Natural killer cell treated with Interleukin-12 subunit alpha and Interleukin-12 subunit beta and Interleukin-15 and Interleukin-18, amount 100 ng/mL, for 72 hours (primary cell): ENCODE measurements around the gene POLDIP3. TPM values are rescaled to one million over a fixed set of nuclear protein-coding genes. Genes with fewer than 3 reads are reported as not detected.
"Not testable (repeated sequence)": the region's sequence is repeated elsewhere in the genome, so short reads cannot be mapped to it uniquely, and the experiment has no call there.

Experiments used
- ATAC-seq, 2 donors: fragments of 150-1000 bp; cut with Tn5 transposase in 1 of 2; sonication (Bioruptor Pico), chemical (Tn5 transposase) in 1 of 2; 2 replicates each; pipeline ENCODE4 v1.10.0; 2021
- DNase-seq: peaks from one replicate; pipeline ENCODE4 v3.0.0; 2022; ENCODE audit warnings: low spot score
- H3K27ac Mint-ChIP-seq, 2 donors: 1 replicate in 1 of 2; 2 replicates in 1 of 2; pipeline ENCODE4 v1.8.0; 2022; ENCODE audit warnings: mixed read lengths in 2 of 2, mild to moderate bottlenecking in 1 of 2, moderate library complexity in 1 of 2
- H3K27me3 Mint-ChIP-seq, 2 donors: 1 replicate in 1 of 2; 2 replicates in 1 of 2; pipeline ENCODE4 v1.8.0; 2022; ENCODE audit warnings: mixed read lengths in 2 of 2
- H3K36me3 Mint-ChIP-seq: one replicate; pipeline ENCODE4 v1.8.0; 2022; ENCODE audit warnings: mixed read lengths
- H3K4me1 Mint-ChIP-seq, 2 donors: 1 replicate in 1 of 2; 2 replicates in 1 of 2; pipeline ENCODE4 v1.8.0; 2022; ENCODE audit warnings: low read depth in 2 of 2, mixed read lengths in 2 of 2, mild to moderate bottlenecking in 1 of 2
- H3K4me3 Mint-ChIP-seq: one replicate; pipeline ENCODE4 v1.8.0; 2022; ENCODE audit warnings: mixed read lengths
- H3K9me3 Mint-ChIP-seq: 2 replicates; pipeline ENCODE4 v1.8.0; 2022; ENCODE audit warnings: mixed read lengths
- total RNA-seq, 2 donors: library from RNA; stranded (reverse); gene quantifications; one replicate each; pipeline ENCODE4 v1.2.3, GENCODE V29; 2022

Gene POLDIP3
- total RNA-seq, 2 donors from 2014 or later = 61.6 to 78.9 TPM

DNA sequence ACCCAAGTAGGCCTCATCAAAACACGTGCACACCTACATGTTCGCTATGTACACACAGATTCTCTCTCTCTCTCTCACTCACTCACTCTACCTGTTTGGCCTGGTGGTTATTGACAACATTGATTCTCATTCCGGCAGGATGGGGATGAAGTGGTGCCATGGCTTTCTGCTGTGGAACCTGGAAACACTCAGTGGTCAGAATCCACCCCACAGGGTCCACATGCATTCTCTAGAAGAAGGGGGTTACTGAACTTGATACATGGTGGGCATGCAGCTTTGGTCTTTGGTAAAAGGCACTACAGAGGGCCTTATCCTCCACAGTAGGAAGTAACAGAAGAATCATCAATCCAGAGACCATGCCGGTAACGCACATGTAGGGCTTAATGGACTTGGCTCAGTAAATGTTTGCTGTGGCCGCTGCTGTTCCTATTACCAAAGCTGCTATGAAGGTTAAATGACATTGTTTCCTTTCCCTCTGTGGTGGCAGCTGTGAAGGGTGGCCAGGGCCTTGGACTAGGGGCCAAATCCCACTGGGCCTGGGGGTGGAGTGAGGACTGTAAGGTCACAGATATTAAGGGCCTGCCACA is 12.7 kb downstream of the POLDIP3 start:
- DNase-seq (no peak), ATAC-seq (no peak)
- H3K27ac Mint-ChIP-seq = peak overlapping the region in 1 of 2 donors; percentile 13
- H3K27me3 Mint-ChIP-seq = no peaks in the 10 kb centered on the region
- H3K4me3 Mint-ChIP-seq = no peak overlapping the region
- H3K36me3 Mint-ChIP-seq = peaks cover 12% of the 10 kb centered on the region
- H3K4me1 Mint-ChIP-seq = peaks cover 9 to 27% of the 10 kb centered on the region in 2 donors
- H3K9me3 Mint-ChIP-seq = no peaks in the 10 kb centered on the region

DNA sequence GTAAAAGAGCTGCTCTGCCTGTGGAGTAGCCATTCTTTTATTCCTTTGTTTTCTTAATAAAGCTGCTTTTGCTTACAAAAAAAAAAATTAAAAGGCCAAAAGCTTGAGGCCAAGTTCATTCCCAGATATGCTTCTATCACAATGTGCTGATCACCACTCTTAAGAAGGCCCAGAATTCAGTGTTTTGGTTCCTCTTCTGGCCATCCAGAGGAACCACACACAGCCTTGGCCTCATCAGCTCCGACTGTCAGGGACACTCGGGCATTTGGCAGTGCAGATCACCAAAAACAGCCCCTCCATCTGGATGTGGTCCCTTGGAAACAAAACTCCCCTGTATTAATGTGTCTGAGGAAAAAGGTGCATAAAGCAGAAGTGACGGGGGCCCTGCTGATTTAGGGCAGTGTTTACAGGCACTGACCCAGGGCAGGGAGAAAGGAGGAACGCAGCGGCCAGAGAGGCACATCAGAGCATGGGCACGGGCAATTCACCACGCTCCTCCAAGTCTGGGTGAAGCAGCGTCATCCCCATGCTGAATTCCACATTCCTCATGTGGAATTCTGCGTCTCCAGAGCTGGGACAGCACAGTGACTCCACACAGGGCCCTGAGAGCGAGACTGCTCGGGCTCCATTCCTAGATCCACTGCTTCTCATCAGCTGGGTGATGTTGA is 17.7 kb downstream of the POLDIP3 start:
- H3K4me1 Mint-ChIP-seq = peaks cover 3 to 7% of the 10 kb centered on the region in 2 donors
- DNase-seq (no peak), ATAC-seq (no peak)
- H3K4me3 Mint-ChIP-seq = no peak overlapping the region
- peaks cover 10% of the 10 kb centered on the region for H3K36me3 Mint-ChIP-seq
- no peaks in the 10 kb centered on the region for H3K27me3 Mint-ChIP-seq
- no peak overlapping the region for H3K27ac Mint-ChIP-seq
- no peaks in the 10 kb centered on the region for H3K9me3 Mint-ChIP-seq

DNA sequence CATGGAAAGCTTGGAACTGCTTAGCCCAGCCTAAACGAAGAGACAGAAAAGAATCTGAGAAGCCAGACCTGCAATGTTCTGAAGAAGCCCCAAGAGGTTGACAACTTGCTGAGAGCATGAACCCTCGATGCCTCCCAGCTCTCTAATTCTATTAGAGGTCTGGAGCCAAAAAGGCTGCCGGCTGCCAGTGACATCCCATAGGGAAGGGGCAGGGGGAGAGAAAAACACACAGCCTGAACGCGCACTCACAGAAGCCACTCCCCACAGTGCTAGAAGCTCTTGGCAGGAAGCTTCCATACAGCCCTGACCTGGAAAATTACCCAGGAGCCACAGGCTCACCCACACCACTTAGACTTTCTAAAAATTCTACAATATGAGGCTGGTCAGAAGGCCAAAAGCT is 18.3 kb downstream of the POLDIP3 start:
- no peak for ATAC-seq
- Mint-ChIP-seq H3K36me3 (peaks cover 6% of the 10 kb centered on the region), H3K4me3 (no peak overlapping the region), H3K9me3 (no peaks in the 10 kb centered on the region), H3K27me3 (no peaks in the 10 kb centered on the region), H3K4me1 (peaks cover 0 to 3% of the 10 kb centered on the region in 2 donors), H3K27ac (no peak overlapping the region)
- DNase-seq = no peak

DNA sequence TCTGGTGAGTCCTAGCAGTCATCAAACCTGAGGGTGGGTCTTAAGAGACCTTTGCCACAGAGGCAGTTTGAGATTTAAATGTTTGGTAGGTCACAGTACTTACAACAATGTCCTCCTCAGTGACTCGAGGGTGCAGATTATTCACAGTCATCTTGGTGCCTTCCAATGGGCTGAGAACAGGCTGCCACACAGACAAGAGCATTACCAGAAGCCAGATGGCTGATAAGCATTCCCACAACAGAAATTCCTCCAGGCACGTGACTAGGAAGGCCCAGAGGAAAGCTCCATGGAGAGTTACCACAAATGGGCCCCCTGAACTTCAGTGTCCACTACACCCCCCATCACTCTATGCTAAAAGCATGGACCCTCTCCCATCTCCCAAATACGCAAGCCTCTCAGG is 19.2 kb downstream of the POLDIP3 start:
- Mint-ChIP-seq H3K36me3 (peaks cover 6% of the 10 kb centered on the region), H3K27me3 (no peaks in the 10 kb centered on the region), H3K27ac (no peak overlapping the region), H3K4me1 (peaks cover 0 to 3% of the 10 kb centered on the region in 2 donors), H3K9me3 (no peaks in the 10 kb centered on the region), H3K4me3 (no peak overlapping the region)
- DNase-seq = no peak
- no peak for ATAC-seq

DNA sequence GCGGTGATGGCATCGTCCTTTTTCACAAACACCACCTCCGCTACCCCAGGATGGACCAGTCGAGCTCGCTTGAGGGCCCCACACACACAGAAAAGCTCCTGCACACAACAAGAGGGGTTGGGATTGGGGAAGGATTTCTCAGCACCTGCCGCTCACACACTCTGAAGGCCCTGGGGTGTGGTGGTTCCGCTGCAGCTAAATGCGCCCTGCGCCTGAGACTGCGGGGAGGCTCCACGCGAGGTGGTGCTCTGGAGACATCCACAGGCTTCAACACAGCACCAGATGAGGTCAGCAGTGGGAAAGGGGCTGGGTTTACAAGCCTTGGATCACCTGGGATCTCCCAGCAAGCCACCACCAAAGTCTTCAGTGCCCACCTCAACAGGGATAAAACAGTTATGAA is 22.7 kb downstream of the POLDIP3 start:
- DNase-seq = no peak
- Mint-ChIP-seq H3K4me3 (no peak overlapping the region), H3K9me3 (no peaks in the 10 kb centered on the region), H3K4me1 (peaks cover 0 to 8% of the 10 kb centered on the region in 2 donors), H3K36me3 (peaks cover 14% of the 10 kb centered on the region), H3K27me3 (no peaks in the 10 kb centered on the region), H3K27ac (no peak overlapping the region)
- peak in 1 of 2 donors; percentile 15 for ATAC-seq

DNA sequence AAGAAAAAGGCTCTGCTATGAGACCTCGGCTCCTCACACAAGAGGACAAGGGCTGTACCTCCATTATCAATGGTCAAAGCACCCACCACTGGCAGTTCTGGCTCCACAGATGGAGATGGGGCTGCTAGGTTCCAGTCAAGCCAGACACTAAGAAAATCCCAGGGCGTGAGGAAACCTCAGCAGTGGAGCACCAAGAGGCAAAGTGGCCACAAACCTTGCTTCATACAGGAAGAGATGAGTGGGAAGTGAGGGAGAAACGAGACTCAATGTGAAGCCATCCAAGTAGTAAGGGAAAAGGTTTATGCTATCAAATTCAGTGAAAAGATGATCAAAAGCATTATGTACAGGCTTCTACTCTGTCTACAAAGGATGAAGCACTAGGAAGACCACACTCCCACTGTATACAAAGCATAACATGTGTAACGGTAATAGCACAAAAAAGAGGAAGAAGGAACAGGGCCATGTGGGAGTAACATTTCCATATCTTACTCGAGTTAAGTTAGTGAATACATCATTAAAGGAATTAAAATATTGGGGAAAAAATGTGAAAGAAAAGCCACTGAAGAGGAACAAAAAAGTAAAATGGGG is 27.0 kb downstream of the POLDIP3 start:
- H3K27ac Mint-ChIP-seq = no peak overlapping the region
- no peak overlapping the region for H3K4me3 Mint-ChIP-seq
- peaks cover 14% of the 10 kb centered on the region for H3K36me3 Mint-ChIP-seq
- no peak for ATAC-seq
- peaks cover 0 to 8% of the 10 kb centered on the region in 2 donors for H3K4me1 Mint-ChIP-seq
- H3K27me3 Mint-ChIP-seq = no peaks in the 10 kb centered on the region
- H3K9me3 Mint-ChIP-seq = no peaks in the 10 kb centered on the region
- DNase-seq = peak; percentile 10

DNA sequence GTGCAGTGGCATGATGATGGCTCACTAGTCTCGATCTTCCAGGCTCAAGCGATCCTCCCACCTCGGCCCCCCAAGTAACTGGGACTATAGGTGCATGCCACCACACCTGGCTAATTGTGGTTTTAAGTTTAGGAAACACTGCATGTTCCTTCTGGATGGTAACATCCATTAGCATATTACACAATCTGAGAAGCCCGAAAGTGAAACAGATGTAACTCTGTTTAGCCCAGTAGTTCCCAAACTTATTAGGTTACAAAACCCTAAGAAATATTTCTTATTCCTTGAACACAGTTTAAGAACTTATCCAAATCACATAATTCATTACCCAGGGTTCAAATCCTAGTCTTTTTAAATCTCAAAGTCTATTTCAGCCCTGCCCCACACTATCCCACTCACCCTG is 28.3 kb downstream of the POLDIP3 start:
- no peak for ATAC-seq
- Mint-ChIP-seq H3K27ac (peak overlapping the region in 1 of 2 donors; percentile 3), H3K4me3 (no peak overlapping the region), H3K27me3 (no peaks in the 10 kb centered on the region), H3K36me3 (peaks cover 14% of the 10 kb centered on the region), H3K9me3 (no peaks in the 10 kb centered on the region), H3K4me1 (peaks cover 7 to 14% of the 10 kb centered on the region in 2 donors)
- DNase-seq = no peak

DNA sequence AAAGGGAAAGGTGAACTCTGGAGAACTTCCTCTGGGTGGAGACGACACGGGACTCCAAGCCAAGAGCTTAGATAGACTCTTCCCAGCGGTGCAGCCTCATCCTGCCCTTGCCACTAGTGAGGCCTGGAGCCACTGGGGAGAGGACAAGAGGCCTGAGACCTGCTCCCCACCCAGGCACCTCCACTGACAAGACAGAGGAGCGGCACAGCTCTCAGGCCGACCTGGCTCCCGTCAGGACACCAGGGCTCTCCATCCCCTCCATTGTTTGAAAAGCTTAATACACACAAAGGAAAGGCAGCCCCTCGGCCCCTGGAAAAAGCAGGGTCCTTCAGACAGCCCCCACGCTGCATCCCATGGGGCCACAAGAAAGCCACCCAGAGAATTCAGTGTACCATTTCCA is 29.6 kb downstream of the POLDIP3 start:
- Mint-ChIP-seq H3K4me1 (peaks cover 14 to 18% of the 10 kb centered on the region in 2 donors), H3K4me3 (no peak overlapping the region), H3K27me3 (no peaks in the 10 kb centered on the region), H3K9me3 (no peaks in the 10 kb centered on the region), H3K27ac (peak overlapping the region in 1 of 2 donors; percentile 75), H3K36me3 (peaks cover 20% of the 10 kb centered on the region)
- DNase-seq = no peak
- no peak for ATAC-seq

DNA sequence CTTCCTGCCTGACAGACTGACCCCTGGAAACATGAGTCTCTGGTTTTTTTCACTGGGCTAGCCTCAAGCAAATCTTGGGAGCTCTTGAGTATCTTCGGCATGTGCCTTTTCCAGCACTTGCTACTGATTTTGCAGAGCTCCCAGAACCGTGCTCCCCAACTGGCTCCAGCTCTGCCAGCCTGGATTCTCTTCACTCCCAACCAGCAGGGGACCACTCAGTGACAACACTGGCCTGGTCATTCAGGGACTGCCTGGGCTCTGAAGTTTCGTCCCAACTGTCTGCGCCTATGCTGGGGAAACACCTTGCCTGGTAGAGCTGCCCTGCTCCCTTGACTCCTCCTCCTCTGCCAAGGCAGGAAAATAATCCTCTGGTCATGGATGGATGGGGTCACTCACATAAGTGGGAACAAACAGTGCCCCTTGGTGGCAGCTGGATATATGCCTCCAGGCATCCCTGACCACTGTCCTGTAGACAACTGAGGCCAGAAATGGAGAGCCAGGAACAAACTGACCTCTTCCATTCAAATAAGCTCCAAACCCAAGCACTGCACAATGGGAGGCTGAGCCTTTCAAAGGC is 30.2 kb downstream of the POLDIP3 start:
- ATAC-seq (no peak), DNase-seq (peak; percentile 46)
- Mint-ChIP-seq H3K27ac (no peak overlapping the region), H3K4me1 (peaks cover 14% of the 10 kb centered on the region in 2 donors), H3K36me3 (peaks cover 15% of the 10 kb centered on the region), H3K4me3 (no peak overlapping the region), H3K9me3 (no peaks in the 10 kb centered on the region), H3K27me3 (no peaks in the 10 kb centered on the region)

DNA sequence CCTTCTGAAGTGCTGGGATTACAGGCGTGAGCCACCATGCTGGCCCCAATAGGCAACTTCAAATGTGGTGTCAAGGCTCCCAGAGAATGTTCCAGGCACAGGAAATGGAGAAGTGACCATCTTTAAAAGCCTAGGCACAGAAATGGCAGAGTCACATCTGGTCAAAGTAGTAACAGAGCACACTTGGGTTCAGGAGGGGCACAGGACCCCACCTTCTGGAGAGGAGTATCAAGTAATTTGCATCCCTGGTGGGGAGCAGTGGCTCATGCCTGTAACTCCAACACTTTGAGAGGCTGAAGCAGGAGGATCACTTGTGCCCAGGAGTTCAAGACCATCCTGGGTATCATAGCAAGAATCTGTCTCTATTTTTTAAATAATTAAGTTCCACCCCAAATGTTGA is 31.7 kb downstream of the POLDIP3 start:
- H3K36me3 Mint-ChIP-seq = peaks cover 13% of the 10 kb centered on the region
- H3K27me3 Mint-ChIP-seq = no peaks in the 10 kb centered on the region
- ATAC-seq (no peak), DNase-seq (no peak)
- no peaks in the 10 kb centered on the region for H3K9me3 Mint-ChIP-seq
- H3K4me3 Mint-ChIP-seq = no peak overlapping the region
- peaks cover 14% of the 10 kb centered on the region in 2 donors for H3K4me1 Mint-ChIP-seq
- no peak overlapping the region for H3K27ac Mint-ChIP-seq

DNA sequence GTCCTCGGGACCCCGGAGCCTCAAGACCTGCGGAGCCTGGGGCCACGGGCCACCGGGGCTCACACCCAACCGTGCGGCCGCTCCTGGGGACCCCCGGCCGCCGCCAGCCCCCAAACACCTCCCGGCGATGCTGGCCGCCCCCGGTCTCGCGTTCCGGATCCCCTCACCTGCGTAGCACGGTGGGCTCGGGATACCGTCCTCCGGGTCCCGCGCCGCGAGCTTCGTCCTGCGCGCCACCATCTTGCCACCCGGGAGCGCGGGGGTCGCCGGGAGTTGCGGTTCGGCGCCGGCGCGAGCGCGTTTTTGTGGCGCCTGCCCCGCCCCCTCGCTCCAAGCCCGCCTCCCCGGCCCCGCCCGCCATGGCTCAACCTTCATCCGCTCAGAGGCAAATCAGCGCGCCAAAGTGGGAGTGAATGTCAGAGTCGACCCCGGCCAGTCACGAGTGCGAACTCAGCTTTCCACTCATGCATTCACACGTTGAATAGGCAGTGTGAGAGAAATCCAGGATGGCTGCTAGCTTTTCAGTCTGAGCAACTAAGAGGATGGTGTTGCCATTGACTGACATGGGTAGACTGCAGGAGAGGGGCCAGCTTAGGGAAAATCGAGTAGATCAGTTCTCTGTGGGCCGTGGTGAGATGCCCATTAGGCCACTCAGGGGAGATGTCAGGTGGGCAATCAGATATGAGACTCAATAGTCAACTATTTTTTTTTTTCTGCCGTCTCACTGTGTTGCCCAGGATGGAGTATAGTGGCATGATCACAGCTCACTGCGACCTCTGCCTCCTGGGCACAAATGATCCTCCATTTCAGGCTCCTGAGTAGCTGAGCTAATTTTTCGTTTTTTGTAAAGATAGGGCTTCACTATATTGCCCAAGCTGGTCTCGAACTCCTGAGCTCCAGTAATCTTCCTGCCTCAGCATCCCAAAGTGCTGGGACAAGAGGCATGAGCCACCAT is 32.6 kb downstream of the POLDIP3 start:
- Mint-ChIP-seq H3K36me3 (peaks cover 6% of the 10 kb centered on the region), H3K4me1 (peaks cover 10 to 14% of the 10 kb centered on the region in 2 donors), H3K27me3 (no peaks in the 10 kb centered on the region), H3K9me3 (no peaks in the 10 kb centered on the region), H3K4me3 (peak overlapping the region; percentile 98), H3K27ac (peak overlapping the region; percentile 83 to 92)
- ATAC-seq (peak; percentile 90 to 93), DNase-seq (peak; percentile 81)

DNA sequence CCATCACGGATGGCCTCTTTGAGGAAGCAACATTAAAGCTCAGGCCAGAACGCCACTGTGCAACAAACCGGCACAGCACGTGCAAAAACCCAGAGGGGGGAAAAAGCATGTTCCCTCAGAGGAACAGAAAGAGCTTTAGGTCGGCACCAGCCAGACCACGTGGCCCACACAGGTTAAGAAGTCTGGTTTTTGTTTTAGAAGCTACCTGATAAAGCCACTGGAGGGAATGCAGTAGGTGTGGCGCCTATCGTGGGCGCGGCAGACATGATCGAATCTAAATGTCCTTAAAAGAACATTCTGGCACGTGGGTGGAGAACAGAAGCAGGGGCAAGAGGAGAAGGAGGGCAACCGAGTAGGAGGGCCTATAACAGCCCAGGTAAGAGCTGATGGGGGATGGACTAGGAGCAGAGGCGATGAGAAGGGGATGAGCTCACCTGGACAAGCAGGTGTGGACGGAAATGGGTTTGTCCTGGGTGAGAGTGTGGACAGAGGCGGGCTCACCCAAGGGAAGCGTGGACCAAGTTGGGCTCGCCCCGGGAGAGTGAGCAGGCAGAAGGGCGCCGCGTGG is 33.4 kb downstream of the POLDIP3 start:
- H3K4me1 Mint-ChIP-seq = peaks cover 10 to 14% of the 10 kb centered on the region in 2 donors
- not testable (repeated sequence) for H3K36me3 Mint-ChIP-seq

DNA sequence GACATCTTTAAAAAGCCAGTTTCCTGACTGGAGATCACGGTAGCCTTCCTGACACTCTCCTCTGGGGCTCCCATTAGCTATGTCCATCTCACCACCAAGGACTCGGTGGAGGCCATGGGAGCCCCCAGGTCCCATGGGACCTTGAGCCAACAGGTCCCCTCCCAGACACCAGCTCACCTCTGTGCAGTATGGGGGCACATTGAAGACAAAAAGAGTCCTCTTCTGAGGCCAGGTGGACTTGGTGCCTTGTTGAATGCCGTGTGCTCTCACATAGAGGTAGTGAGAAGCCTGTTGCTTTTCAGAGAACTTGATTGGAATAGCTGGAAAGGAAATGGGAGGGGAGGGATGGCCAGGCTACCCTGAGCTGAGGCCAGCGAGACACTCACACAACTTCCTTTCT is 34.6 kb downstream of the POLDIP3 start:
- H3K4me3 Mint-ChIP-seq, DNase-seq, ATAC-seq, H3K9me3 Mint-ChIP-seq, H3K27ac Mint-ChIP-seq, H3K36me3 Mint-ChIP-seq, H3K27me3 Mint-ChIP-seq: not testable (repeated sequence)
- H3K4me1 Mint-ChIP-seq = peaks cover 10 to 14% of the 10 kb centered on the region in 2 donors

More for the DNA sequence above, 33.4 kb downstream of the POLDIP3 start:
- Mint-ChIP-seq H3K27ac (peak overlapping the region; percentile 83 to 92), H3K4me3 (peak overlapping the region; percentile 98)
- DNase-seq, H3K9me3 Mint-ChIP-seq, ATAC-seq, H3K27me3 Mint-ChIP-seq: not testable (repeated sequence)
